ENCODE measurements around the gene COPZ2.

The COPZ2 gene

GRCh38 chr17:48016112-48016511, 21.5 kb downstream of the COPZ2 start:
- POLR2A ChIA-PET = interaction anchor here (1.1 kb wide), 1 partner anchor 40 kb away, joined by 3 read pairs; no protein-coding TSS in a partner anchor
- CTCF ChIA-PET = interaction anchor here (0.6 to 15.5 kb wide), 9 partner anchors 11 to 1559 kb away, joined by 3 to 386 read pairs (median 4); partner anchors contain the start of genes CDK5RAP3, PNPO and PRR15L
- no peak for TF ChIP-seq TRIM28 (IDR thresholded peaks at IDR 0.05; ENCODE audit: borderline replicate concordance, low read length)
- TF ChIP-seq ZBTB6 (tag by site-specific recombination; IDR thresholded peaks at IDR 0.05) = no peak
- peak; percentile 32 for TF ChIP-seq ZFHX2 (tag by site-specific recombination; conservative IDR thresholded peaks at IDR 0.05)
- TF ChIP-seq ZNF830 (tag by site-specific recombination; IDR thresholded peaks at IDR 0.05; ENCODE audit: low read depth) = no peak
- no peak for TF ChIP-seq SP2 (tag by site-specific recombination; IDR thresholded peaks at IDR 0.05)
- no peak for TF ChIP-seq SCRT2 (tag by site-specific recombination; IDR thresholded peaks at IDR 0.05)
- no peak for TF ChIP-seq ZNF433 (tag by site-specific recombination; IDR thresholded peaks at IDR 0.05; ENCODE audit: low read depth)
- TF ChIP-seq ZNF169 (tag by site-specific recombination; IDR thresholded peaks at IDR 0.05) = no peak
- 0 out of 2 replicates have a peak, but pooled peaks have one; percentile 41 for TF ChIP-seq ZNF398 (tag by site-specific recombination; IDR thresholded peaks at IDR 0.05)
- TF ChIP-seq ZBTB44 (tag by site-specific recombination; IDR thresholded peaks at IDR 0.05) = no peak
- 0 out of 2 replicates have a peak, but pooled peaks have one; percentile 41 for TF ChIP-seq ZNF660 (tag by site-specific recombination; IDR thresholded peaks at IDR 0.05)
- no peak for TF ChIP-seq ZNF175 (tag by site-specific recombination; IDR thresholded peaks at IDR 0.05)
- TF ChIP-seq GLIS1 (tag by site-specific recombination; IDR thresholded peaks at IDR 0.05) = no peak
- TF ChIP-seq PRDM10 (tag by site-specific recombination; IDR thresholded peaks at IDR 0.05) = peak; percentile 67
- no peak for TF ChIP-seq BCL11A (tag by site-specific recombination; IDR thresholded peaks at IDR 0.05; ENCODE audit: low read depth)
- TF ChIP-seq OSR2 (tag by site-specific recombination; IDR thresholded peaks at IDR 0.05) = peak; percentile 60
- TF ChIP-seq EGR2 (tag by site-specific recombination; IDR thresholded peaks at IDR 0.05; ENCODE audit: low read depth) = peak; percentile 35; the same call in 1 of the 2 replicates
- no peak for TF ChIP-seq YY2 (tag by site-specific recombination; IDR thresholded peaks at IDR 0.05)
- peak; percentile 88 for TF ChIP-seq ZNF600 (tag by site-specific recombination; IDR thresholded peaks at IDR 0.05)
- no peak for TF ChIP-seq ZNF354C (tag by site-specific recombination; IDR thresholded peaks at IDR 0.05; ENCODE audit: borderline replicate concordance, low read depth)
- TF ChIP-seq KLF8 (tag by site-specific recombination; IDR thresholded peaks at IDR 0.05) = no peak
- peak; percentile 77 for TF ChIP-seq SP7 (tag by site-specific recombination; IDR thresholded peaks at IDR 0.05)
- no peak for TF ChIP-seq ZNF791 (tag by site-specific recombination; IDR thresholded peaks at IDR 0.05)
- no peak for TF ChIP-seq ZNF621 (tag by site-specific recombination; IDR thresholded peaks at IDR 0.05)
- no peak for TF ChIP-seq ZNF266 (tag by site-specific recombination; IDR thresholded peaks at IDR 0.05; ENCODE audit: low read depth)
- TF ChIP-seq ZNF202 (tag by site-specific recombination; IDR thresholded peaks at IDR 0.05; ENCODE audit: borderline replicate concordance) = no peak
- no peak for TF ChIP-seq GLIS2 (tag by site-specific recombination; IDR thresholded peaks at IDR 0.05)
- no peak for TF ChIP-seq ZNF785 (tag by site-specific recombination; IDR thresholded peaks at IDR 0.05)
- peak; percentile 97 for TF ChIP-seq PRDM4 (tag by site-specific recombination; IDR thresholded peaks at IDR 0.05)
- peak; percentile 48; the same call in 1 of the 2 replicates for TF ChIP-seq ZBTB17 (tag by site-specific recombination; IDR thresholded peaks at IDR 0.05)

More at GRCh38 chr17:48016112-48016511, 21.5 kb downstream of the COPZ2 start:
- no peak overlapping the region for H3K27ac ChIP-seq (ENCODE audit: extremely low read depth, low read depth, low read length)
- H3K9me3 ChIP-seq (ENCODE audit: control insufficient read depth, insufficient read depth, low read depth, low read length) = no peaks in the 10 kb centered on the region
- H3K4me1 ChIP-seq (ENCODE audit: control insufficient read depth, insufficient read depth, low read length) = peaks cover 7% of the 10 kb centered on the region
- no peaks in the 10 kb centered on the region for H3K36me3 ChIP-seq (ENCODE audit: control insufficient read depth in 2 of 2, insufficient read depth in 1 of 2, low read length in 2 of 2)
- no peak overlapping the region for H3K4me3 ChIP-seq (ENCODE audit: low read depth, low read length)
